HepG2 (cell line): ENCODE measurements around the gene MSMO1. TPM values are rescaled to one million over a fixed set of nuclear protein-coding genes. Genes with fewer than 3 reads are reported as not detected.

Experiments
- ATRX ChIP-seq: sonication (generic); formaldehyde crosslinking; IDR thresholded peaks from 2 replicates; pipeline ENCODE4 v1.4.0; 2020; ENCODE audit warnings: missing genetic modification reagents, borderline replicate concordance
- CHD2 ChIP-seq: IDR thresholded peaks from 2 replicates; pipeline ENCODE4 v1.6.1; 2011; ENCODE audit warnings: low read depth, low read length, improper control_type of control experiment
- HMGXB4 ChIP-seq, 2 experiments: sonication (generic) in 1 of 2; formaldehyde crosslinking in 1 of 2; IDR thresholded peaks; 2 replicates each; pipeline versions ENCODE4 v1.4.0 to v1.6.1; 2018 to 2020; ENCODE audit warnings: missing genetic modification reagents in 2 of 2, borderline replicate concordance in 1 of 2, low read depth in 1 of 2, mild to moderate bottlenecking in 1 of 2, missing biosample characterization in 1 of 2
- HOXD1 ChIP-seq: sonication (generic); formaldehyde crosslinking; IDR thresholded peaks from 2 replicates; pipeline ENCODE4 v1.5.0; 2020; ENCODE audit warnings: missing genetic modification reagents
- KAT7 ChIP-seq: IDR thresholded peaks from 2 replicates; pipeline ENCODE4 v1.6.1; 2018; ENCODE audit warnings: borderline replicate concordance, missing compliant biosample characterization
- KDM2A ChIP-seq: sonication (generic); formaldehyde crosslinking; IDR thresholded peaks from 2 replicates; pipeline ENCODE4 v1.4.0; 2020; ENCODE audit warnings: low read depth, missing genetic modification reagents, borderline replicate concordance
- KLF12 ChIP-seq: sonication (generic); formaldehyde crosslinking; IDR thresholded peaks from 2 replicates; pipeline ENCODE4 v1.4.0; 2020; ENCODE audit warnings: missing genetic modification reagents, borderline replicate concordance
- MLX ChIP-seq: IDR thresholded peaks from 2 replicates; pipeline ENCODE4 v1.6.1; 2016
- MYC ChIP-seq: sonication (generic); formaldehyde crosslinking; IDR thresholded peaks from 2 replicates; pipeline ENCODE4 v1.9.0; 2021; ENCODE audit warnings: missing genetic modification reagents, borderline replicate concordance
- MZF1 ChIP-seq: sonication (generic); formaldehyde crosslinking; IDR thresholded peaks from 2 replicates; pipeline ENCODE4 v1.8.1; 2023; ENCODE audit warnings: mild to moderate bottlenecking, missing genetic modification reagents, borderline replicate concordance
- NCOA2 ChIP-seq: sonication (generic); formaldehyde crosslinking; IDR thresholded peaks from 2 replicates; pipeline ENCODE4 v1.8.0; 2022; ENCODE audit warnings: inconsistent platforms
- PRMT3 ChIP-seq: sonication (generic); formaldehyde crosslinking; IDR thresholded peaks from 2 replicates; pipeline ENCODE4 v1.8.1; 2022; ENCODE audit warnings: low read depth, mild to moderate bottlenecking, moderate library complexity, missing genetic modification reagents, borderline replicate concordance
- RBM39 ChIP-seq: fragments of 200-400 bp; formaldehyde crosslinking; IDR thresholded peaks from one replicate; pipeline ENCODE4 v1.6.1; 2018; ENCODE audit warnings: antibody characterized with exemption, mild to moderate bottlenecking, low read depth, low read length; ENCODE audit not compliant: poor library complexity, severe bottlenecking
- UBTF ChIP-seq: sonication (generic); formaldehyde crosslinking; IDR thresholded peaks from 2 replicates; pipeline ENCODE4 v1.4.0; 2020; ENCODE audit warnings: mild to moderate bottlenecking, missing genetic modification reagents
- ZFAT ChIP-seq: sonication (generic); formaldehyde crosslinking; conservative IDR thresholded peaks from 2 replicates; pipeline ENCODE4 v1.8.1; 2023; ENCODE audit warnings: missing genetic modification reagents, inconsistent platforms
- ZFP36 ChIP-seq: fragments of 150-350 bp; IDR thresholded peaks from 2 replicates; pipeline ENCODE4 v1.6.1; 2018; ENCODE audit warnings: borderline replicate concordance, low read length, low read depth; ENCODE audit not compliant: partially characterized antibody
- ZKSCAN1 ChIP-seq: fragments of 150-350 bp; IDR thresholded peaks from 2 replicates; pipeline ENCODE4 v1.6.1; 2014; ENCODE audit warnings: low read length
- ZKSCAN8 ChIP-seq: IDR thresholded peaks from 2 replicates; pipeline ENCODE4 v1.6.1; 2016; ENCODE audit warnings: borderline replicate concordance, missing genetic modification reagents, missing compliant biosample characterization
- ZNF207 ChIP-seq: fragments of 450-650 bp; IDR thresholded peaks from 2 replicates; pipeline ENCODE4 v1.6.1; 2016; ENCODE audit warnings: antibody characterized with exemption, borderline replicate concordance
- ZNF362 ChIP-seq: sonication (generic); formaldehyde crosslinking; IDR thresholded peaks from 2 replicates; pipeline ENCODE4 v1.4.0; 2020; ENCODE audit warnings: missing genetic modification reagents, mild to moderate bottlenecking, borderline replicate concordance
- ZNF430 ChIP-seq: sonication (generic); formaldehyde crosslinking; IDR thresholded peaks from 2 replicates; pipeline ENCODE4 v1.9.0; 2021; ENCODE audit warnings: mild to moderate bottlenecking, missing genetic modification reagents
- ZNF784 ChIP-seq: sonication (generic); formaldehyde crosslinking; IDR thresholded peaks from 2 replicates; pipeline ENCODE4 v1.5.1; 2020; ENCODE audit warnings: missing genetic modification reagents, mild to moderate bottlenecking, borderline replicate concordance
- ZSCAN21 ChIP-seq: sonication (generic); formaldehyde crosslinking; IDR thresholded peaks from 2 replicates; pipeline ENCODE4 v1.8.0; 2022; ENCODE audit warnings: mild to moderate bottlenecking, missing genetic modification reagents, moderate library complexity, borderline replicate concordance
- polyA plus RNA-seq, 8 experiments: library from polyadenylated mRNA; depleted of rRNA in 3 of 8; stranded (reverse) in 7 of 8; unstranded in 1 of 8; fragments of >200 nt; fragmentation: Illumina TruSeq in 4 of 8; extraction: Trizol in 4 of 8; gene quantifications; 2 replicates each; pipeline versions ENCODE4 v1.2.1 to v1.2.3, GENCODE V29; 2011 to 2016; ENCODE audit warnings: low read depth in 4 of 8, missing spikeins in 1 of 8, mixed read lengths in 1 of 8; ENCODE audit not compliant: insufficient read depth in 1 of 8
- total RNA-seq, 5 experiments: library from RNA; depleted of rRNA; stranded (reverse); fragments of >200 nt; fragmentation: Illumina TruSeq; extraction: Trizol; gene quantifications; 2 replicates each; pipeline ENCODE4 v1.2.3, GENCODE V29; 2016; ENCODE audit warnings: low read depth in 1 of 5

The MSMO1 gene
- total and polyA plus RNA-seq, 2 of the 13 experiments (the other 11 are each of a cell fraction or from before 2014, with no cell fraction given): 98.1 to 216 TPM

GRCh38 chr4:165369522-165369921, 42.1 kb downstream of the MSMO1 start (continued):
- TF ChIP-seq UBTF (no peak), MYC (CRISPR knock-in tag) (no peak), ZFAT (no peak), ZFP36 (no peak), MZF1 (CRISPR knock-in tag) (no peak), ZKSCAN8 (CRISPR knock-in tag) (peak; percentile 84; the same call in 1 of the 2 replicates), ATRX (CRISPR knock-in tag) (no peak), KDM2A (no peak), ZKSCAN1 (no peak), HMGXB4 (CRISPR knock-in tag; IDR thresholded peaks at IDR 0.05; ENCODE audit: borderline replicate concordance in 1 of 2, low read depth in 1 of 2) (no peak), ZNF207 (no peak), ZNF430 (CRISPR knock-in tag) (peak; percentile 86; the same call in 1 of the 2 replicates), MLX (peak; percentile 56; the same call in 1 of the 2 replicates), RBM39 (no peak), KLF12 (CRISPR knock-in tag) (no peak), NCOA2 (CRISPR knock-in tag) (peak; percentile 95), ZNF362 (CRISPR knock-in tag) (peak; percentile 67; the same call in 1 of the 2 replicates), KAT7 (CRISPR knock-in tag) (peak; percentile 83; the same call in 1 of the 2 replicates), ZNF784 (CRISPR knock-in tag) (peak; percentile 61; the same call in 1 of the 2 replicates), CHD2 (no peak), HOXD1 (CRISPR knock-in tag) (no peak), ZSCAN21 (CRISPR knock-in tag) (peak; percentile 39; the same call in 1 of the 2 replicates), PRMT3 (CRISPR knock-in tag) (no peak)
